HepG2 (cell line): ENCODE results near the gene GJB6. TPM values are rescaled to one million over a fixed set of nuclear protein-coding genes. Genes with fewer than 3 reads are reported as not detected.

Experiments
- GPN1 ChIP-seq: sonication (generic); formaldehyde crosslinking; IDR thresholded peaks from 2 replicates; pipeline ENCODE4 v1.5.1; 2020; ENCODE audit warnings: missing genetic modification reagents, borderline replicate concordance
- HDAC1 ChIP-seq: sonication (generic); formaldehyde crosslinking; IDR thresholded peaks from 2 replicates; pipeline ENCODE4 v1.5.1; 2020; ENCODE audit warnings: mild to moderate bottlenecking, missing genetic modification reagents
- KMT2B ChIP-seq: IDR thresholded peaks from 2 replicates; pipeline ENCODE4 v1.6.1; 2016; ENCODE audit warnings: missing genetic modification reagents, missing compliant biosample characterization
- MTA3 ChIP-seq: sonication (generic); formaldehyde crosslinking; IDR thresholded peaks from 2 replicates; pipeline ENCODE4 v1.4.0; 2020; ENCODE audit warnings: missing genetic modification reagents
- MZF1 ChIP-seq: sonication (generic); formaldehyde crosslinking; IDR thresholded peaks from 2 replicates; pipeline ENCODE4 v1.8.1; 2023; ENCODE audit warnings: mild to moderate bottlenecking, missing genetic modification reagents, borderline replicate concordance
- PRMT3 ChIP-seq: sonication (generic); formaldehyde crosslinking; IDR thresholded peaks from 2 replicates; pipeline ENCODE4 v1.8.1; 2022; ENCODE audit warnings: low read depth, mild to moderate bottlenecking, moderate library complexity, missing genetic modification reagents, borderline replicate concordance
- RAD51 ChIP-seq: fragments of 450-650 bp; IDR thresholded peaks from 2 replicates; pipeline ENCODE4 v1.6.1; 2016; ENCODE audit warnings: borderline replicate concordance
- SMARCC2 ChIP-seq: fragments of 450-650 bp; IDR thresholded peaks from 2 replicates; pipeline ENCODE4 v1.6.1; 2017; ENCODE audit warnings: antibody characterized with exemption, mild to moderate bottlenecking
- SRSF1 ChIP-seq: fragments of 200-400 bp; formaldehyde crosslinking; optimal IDR thresholded peaks from 2 replicates; pipeline ENCODE3; 2017; ENCODE audit warnings: mild to moderate bottlenecking, low read depth, low read length, moderate library complexity
- TAF1 ChIP-seq: sonication (generic); formaldehyde crosslinking; IDR thresholded peaks from 2 replicates; pipeline ENCODE4 v1.4.0; 2020; ENCODE audit warnings: missing genetic modification reagents
- ZBTB21 ChIP-seq: sonication (generic); formaldehyde crosslinking; IDR thresholded peaks from 2 replicates; pipeline ENCODE4 v1.4.0; 2020; ENCODE audit warnings: missing genetic modification reagents
- ZFP90 ChIP-seq: sonication (generic); formaldehyde crosslinking; IDR thresholded peaks from 2 replicates; pipeline ENCODE4 v1.8.0; 2022; ENCODE audit warnings: missing genetic modification reagents, mild to moderate bottlenecking, inconsistent platforms, borderline replicate concordance
- ZNF367 ChIP-seq: sonication (generic); formaldehyde crosslinking; IDR thresholded peaks from 2 replicates; pipeline ENCODE4 v1.4.0; 2020; ENCODE audit warnings: missing genetic modification reagents, borderline replicate concordance
- polyA plus RNA-seq, 8 experiments: library from polyadenylated mRNA; depleted of rRNA in 3 of 8; stranded (reverse) in 7 of 8; unstranded in 1 of 8; fragments of >200 nt; fragmentation: Illumina TruSeq in 4 of 8; extraction: Trizol in 4 of 8; gene quantifications; 2 replicates each; pipeline versions ENCODE4 v1.2.1 to v1.2.3, GENCODE V29; 2011 to 2016; ENCODE audit warnings: low read depth in 4 of 8, missing spikeins in 1 of 8, mixed read lengths in 1 of 8; ENCODE audit not compliant: insufficient read depth in 1 of 8
- total RNA-seq, 5 experiments: library from RNA; depleted of rRNA; stranded (reverse); fragments of >200 nt; fragmentation: Illumina TruSeq; extraction: Trizol; gene quantifications; 2 replicates each; pipeline ENCODE4 v1.2.3, GENCODE V29; 2016; ENCODE audit warnings: low read depth in 1 of 5
- TF ChIP-seq, protein P1 (sequence below): sonication (generic); formaldehyde crosslinking; IDR thresholded peaks from 2 replicates; pipeline ENCODE4 v1.5.0; 2020; ENCODE audit warnings: mild to moderate bottlenecking, missing genetic modification reagents, borderline replicate concordance
- TF ChIP-seq, protein P2 (sequence below), 2 experiments: sonication (generic) in 1 of 2; formaldehyde crosslinking in 1 of 2; IDR thresholded peaks; 2 replicates each; pipeline versions ENCODE4 v1.4.0 to v1.6.1; 2018 to 2020; ENCODE audit warnings: missing genetic modification reagents in 2 of 2, borderline replicate concordance in 1 of 2, low read depth in 1 of 2, mild to moderate bottlenecking in 1 of 2, missing biosample characterization in 1 of 2
- TF ChIP-seq, protein P3 (sequence below): sonication (generic); formaldehyde crosslinking; IDR thresholded peaks from 2 replicates; pipeline ENCODE4 v1.4.0; 2020; ENCODE audit warnings: low read depth, mild to moderate bottlenecking, missing genetic modification reagents
- TF ChIP-seq, protein P4 (sequence below): IDR thresholded peaks from 2 replicates; pipeline ENCODE4 v1.6.1; 2016; ENCODE audit warnings: mild to moderate bottlenecking

The GJB6 gene
- total and polyA plus RNA-seq, 2 of the 13 experiments (the other 11 are each of a cell fraction or from before 2014, with no cell fraction given), result not detected

DNA sequence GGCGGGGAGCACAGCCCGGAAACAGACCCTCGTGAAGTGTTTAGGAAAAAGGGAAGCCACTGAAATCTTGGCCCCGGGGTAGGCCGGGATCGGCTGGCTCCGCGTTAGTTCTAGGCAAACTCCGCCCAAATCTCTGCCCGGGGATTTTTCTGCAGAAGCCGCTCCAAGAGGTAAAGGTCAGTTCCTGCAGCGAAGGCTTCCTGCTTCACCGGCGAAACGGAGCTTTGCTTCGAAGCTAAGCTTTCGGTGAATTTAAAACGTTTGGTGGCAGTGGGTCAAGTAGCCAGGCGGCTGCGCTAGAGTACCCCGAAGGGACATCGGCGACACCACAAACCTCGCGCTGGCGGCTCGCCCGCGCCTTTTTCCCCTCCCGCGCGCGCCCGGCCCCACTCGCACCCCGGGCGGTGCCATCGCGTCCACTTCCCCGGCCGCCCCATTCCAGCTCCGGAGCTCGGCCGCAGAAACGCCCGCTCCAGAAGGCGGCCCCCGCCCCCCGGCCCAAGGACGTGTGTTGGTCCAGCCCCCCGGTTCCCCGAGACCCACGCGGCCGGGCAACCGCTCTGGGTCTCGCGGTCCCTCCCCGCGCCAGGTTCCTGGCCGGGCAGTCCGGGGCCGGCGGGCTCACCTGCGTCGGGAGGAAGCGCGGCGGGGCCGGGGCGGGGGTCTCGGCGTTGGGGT lies 39.8 kb downstream of the GJB6 start (continued):
- TF ChIP-seq, protein P1, sequence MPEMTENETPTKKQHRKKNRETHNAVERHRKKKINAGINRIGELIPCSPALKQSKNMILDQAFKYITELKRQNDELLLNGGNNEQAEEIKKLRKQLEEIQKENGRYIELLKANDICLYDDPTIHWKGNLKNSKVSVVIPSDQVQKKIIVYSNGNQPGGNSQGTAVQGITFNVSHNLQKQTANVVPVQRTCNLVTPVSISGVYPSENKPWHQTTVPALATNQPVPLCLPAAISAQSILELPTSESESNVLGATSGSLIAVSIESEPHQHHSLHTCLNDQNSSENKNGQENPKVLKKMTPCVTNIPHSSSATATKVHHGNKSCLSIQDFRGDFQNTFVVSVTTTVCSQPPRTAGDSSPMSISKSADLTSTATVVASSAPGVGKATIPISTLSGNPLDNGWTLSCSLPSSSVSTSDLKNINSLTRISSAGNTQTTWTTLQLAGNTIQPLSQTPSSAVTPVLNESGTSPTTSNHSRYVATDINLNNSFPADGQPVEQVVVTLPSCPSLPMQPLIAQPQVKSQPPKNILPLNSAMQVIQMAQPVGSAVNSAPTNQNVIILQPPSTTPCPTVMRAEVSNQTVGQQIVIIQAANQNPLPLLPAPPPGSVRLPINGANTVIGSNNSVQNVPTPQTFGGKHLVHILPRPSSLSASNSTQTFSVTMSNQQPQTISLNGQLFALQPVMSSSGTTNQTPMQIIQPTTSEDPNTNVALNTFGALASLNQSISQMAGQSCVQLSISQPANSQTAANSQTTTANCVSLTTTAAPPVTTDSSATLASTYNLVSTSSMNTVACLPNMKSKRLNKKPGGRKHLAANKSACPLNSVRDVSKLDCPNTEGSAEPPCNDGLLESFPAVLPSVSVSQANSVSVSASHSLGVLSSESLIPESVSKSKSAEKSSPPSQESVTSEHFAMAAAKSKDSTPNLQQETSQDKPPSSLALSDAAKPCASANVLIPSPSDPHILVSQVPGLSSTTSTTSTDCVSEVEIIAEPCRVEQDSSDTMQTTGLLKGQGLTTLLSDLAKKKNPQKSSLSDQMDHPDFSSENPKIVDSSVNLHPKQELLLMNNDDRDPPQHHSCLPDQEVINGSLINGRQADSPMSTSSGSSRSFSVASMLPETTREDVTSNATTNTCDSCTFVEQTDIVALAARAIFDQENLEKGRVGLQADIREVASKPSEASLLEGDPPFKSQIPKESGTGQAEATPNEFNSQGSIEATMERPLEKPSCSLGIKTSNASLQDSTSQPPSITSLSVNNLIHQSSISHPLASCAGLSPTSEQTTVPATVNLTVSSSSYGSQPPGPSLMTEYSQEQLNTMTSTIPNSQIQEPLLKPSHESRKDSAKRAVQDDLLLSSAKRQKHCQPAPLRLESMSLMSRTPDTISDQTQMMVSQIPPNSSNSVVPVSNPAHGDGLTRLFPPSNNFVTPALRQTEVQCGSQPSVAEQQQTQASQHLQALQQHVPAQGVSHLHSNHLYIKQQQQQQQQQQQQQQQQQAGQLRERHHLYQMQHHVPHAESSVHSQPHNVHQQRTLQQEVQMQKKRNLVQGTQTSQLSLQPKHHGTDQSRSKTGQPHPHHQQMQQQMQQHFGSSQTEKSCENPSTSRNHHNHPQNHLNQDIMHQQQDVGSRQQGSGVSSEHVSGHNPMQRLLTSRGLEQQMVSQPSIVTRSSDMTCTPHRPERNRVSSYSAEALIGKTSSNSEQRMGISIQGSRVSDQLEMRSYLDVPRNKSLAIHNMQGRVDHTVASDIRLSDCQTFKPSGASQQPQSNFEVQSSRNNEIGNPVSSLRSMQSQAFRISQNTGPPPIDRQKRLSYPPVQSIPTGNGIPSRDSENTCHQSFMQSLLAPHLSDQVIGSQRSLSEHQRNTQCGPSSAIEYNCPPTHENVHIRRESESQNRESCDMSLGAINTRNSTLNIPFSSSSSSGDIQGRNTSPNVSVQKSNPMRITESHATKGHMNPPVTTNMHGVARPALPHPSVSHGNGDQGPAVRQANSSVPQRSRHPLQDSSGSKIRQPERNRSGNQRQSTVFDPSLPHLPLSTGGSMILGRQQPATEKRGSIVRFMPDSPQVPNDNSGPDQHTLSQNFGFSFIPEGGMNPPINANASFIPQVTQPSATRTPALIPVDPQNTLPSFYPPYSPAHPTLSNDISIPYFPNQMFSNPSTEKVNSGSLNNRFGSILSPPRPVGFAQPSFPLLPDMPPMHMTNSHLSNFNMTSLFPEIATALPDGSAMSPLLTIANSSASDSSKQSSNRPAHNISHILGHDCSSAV (CRISPR knock-in tag), result no peak
- TF ChIP-seq, protein P2, sequence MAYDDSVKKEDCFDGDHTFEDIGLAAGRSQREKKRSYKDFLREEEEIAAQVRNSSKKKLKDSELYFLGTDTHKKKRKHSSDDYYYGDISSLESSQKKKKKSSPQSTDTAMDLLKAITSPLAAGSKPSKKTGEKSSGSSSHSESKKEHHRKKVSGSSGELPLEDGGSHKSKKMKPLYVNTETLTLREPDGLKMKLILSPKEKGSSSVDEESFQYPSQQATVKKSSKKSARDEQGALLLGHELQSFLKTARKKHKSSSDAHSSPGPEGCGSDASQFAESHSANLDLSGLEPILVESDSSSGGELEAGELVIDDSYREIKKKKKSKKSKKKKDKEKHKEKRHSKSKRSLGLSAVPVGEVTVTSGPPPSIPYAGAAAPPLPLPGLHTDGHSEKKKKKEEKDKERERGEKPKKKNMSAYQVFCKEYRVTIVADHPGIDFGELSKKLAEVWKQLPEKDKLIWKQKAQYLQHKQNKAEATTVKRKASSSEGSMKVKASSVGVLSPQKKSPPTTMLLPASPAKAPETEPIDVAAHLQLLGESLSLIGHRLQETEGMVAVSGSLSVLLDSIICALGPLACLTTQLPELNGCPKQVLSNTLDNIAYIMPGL (CRISPR knock-in tag; IDR thresholded peaks at IDR 0.05; ENCODE audit: borderline replicate concordance in 1 of 2, low read depth in 1 of 2), result 0 out of 4 replicates have a peak, but pooled peaks of 1 of the 2 experiments have one; percentile 17
- TF ChIP-seq SMARCC2, result no peak
- TF ChIP-seq SRSF1, result no peak
- TF ChIP-seq, protein P3, sequence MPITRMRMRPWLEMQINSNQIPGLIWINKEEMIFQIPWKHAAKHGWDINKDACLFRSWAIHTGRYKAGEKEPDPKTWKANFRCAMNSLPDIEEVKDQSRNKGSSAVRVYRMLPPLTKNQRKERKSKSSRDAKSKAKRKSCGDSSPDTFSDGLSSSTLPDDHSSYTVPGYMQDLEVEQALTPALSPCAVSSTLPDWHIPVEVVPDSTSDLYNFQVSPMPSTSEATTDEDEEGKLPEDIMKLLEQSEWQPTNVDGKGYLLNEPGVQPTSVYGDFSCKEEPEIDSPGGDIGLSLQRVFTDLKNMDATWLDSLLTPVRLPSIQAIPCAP (CRISPR knock-in tag), result no peak
- no peak for TF ChIP-seq MZF1 (CRISPR knock-in tag)
- no peak for TF ChIP-seq ZNF367 (CRISPR knock-in tag)
- no peak for TF ChIP-seq MTA3 (CRISPR knock-in tag)
- no peak for TF ChIP-seq TAF1 (CRISPR knock-in tag)
- TF ChIP-seq RAD51, result no peak
- TF ChIP-seq KMT2B (CRISPR knock-in tag), result no peak
- no peak for TF ChIP-seq GPN1 (CRISPR knock-in tag)
- TF ChIP-seq ZFP90 (CRISPR knock-in tag), result no peak
- TF ChIP-seq, protein P4, sequence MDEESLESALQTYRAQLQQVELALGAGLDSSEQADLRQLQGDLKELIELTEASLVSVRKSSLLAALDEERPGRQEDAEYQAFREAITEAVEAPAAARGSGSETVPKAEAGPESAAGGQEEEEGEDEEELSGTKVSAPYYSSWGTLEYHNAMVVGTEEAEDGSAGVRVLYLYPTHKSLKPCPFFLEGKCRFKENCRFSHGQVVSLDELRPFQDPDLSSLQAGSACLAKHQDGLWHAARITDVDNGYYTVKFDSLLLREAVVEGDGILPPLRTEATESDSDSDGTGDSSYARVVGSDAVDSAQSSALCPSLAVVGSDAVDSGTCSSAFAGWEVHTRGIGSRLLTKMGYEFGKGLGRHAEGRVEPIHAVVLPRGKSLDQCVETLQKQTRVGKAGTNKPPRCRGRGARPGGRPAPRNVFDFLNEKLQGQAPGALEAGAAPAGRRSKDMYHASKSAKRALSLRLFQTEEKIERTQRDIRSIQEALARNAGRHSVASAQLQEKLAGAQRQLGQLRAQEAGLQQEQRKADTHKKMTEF, result no peak
- no peak for TF ChIP-seq PRMT3 (CRISPR knock-in tag)
- TF ChIP-seq HDAC1 (CRISPR knock-in tag), result peak; percentile 25; the same call in 1 of the 2 replicates
- no peak for TF ChIP-seq ZBTB21 (CRISPR knock-in tag)
